Activated B cell treated with CpG ODN at 0.5 μM for 24 hours (primary cell): Measurements from ENCODE around the gene MAST1. TPM values are rescaled to one million over a fixed set of nuclear protein-coding genes. Genes with fewer than 3 reads are reported as not detected.
A peak's percentile ranks its signal among the peaks of the same experiment; 100 is the strongest.
"Not testable (repeated sequence)": the region's sequence is repeated elsewhere in the genome, so short reads cannot be mapped to it uniquely, and the experiment has no call there.

Experiments used
- ATAC-seq: fragments of 200-7000 bp; cut with Tn5 transposase; one replicate; pipeline ENCODE4 v1.10.0; 2021; ENCODE audit warnings: low read depth, mild to moderate bottlenecking, moderate library complexity
- CTCF ChIA-PET: fragments of 350-600 bp; sonication (Branson Sonifier 250); formaldehyde crosslinking; loops from one replicate; lab custom pipeline; 2021; ENCODE audit warnings: antibody characterized with exemption; lab: Charles Lee
- POLR2A ChIA-PET: fragments of 350-600 bp; sonication (Branson Sonifier 250); formaldehyde crosslinking; loops from one replicate; lab custom pipeline; 2021; ENCODE audit warnings: antibody characterized with exemption; lab: Charles Lee
- DNase-seq: peaks from one replicate; pipeline ENCODE4 v3.0.0; 2022
- H3K27ac Mint-ChIP-seq: one replicate; pipeline ENCODE4 v1.8.0; 2020; ENCODE audit warnings: mixed read lengths
- H3K27me3 Mint-ChIP-seq: one replicate; pipeline ENCODE4 v1.8.0; 2021; ENCODE audit warnings: mixed read lengths
- H3K36me3 Mint-ChIP-seq: one replicate; pipeline ENCODE4 v1.8.0; 2021; ENCODE audit warnings: low read depth, mixed read lengths
- H3K4me1 Mint-ChIP-seq: one replicate; pipeline ENCODE4 v1.8.0; 2021; ENCODE audit warnings: mixed read lengths
- H3K4me3 Mint-ChIP-seq: one replicate; pipeline ENCODE4 v1.8.0; 2020; ENCODE audit warnings: mild to moderate bottlenecking, mixed read lengths
- H3K9me3 Mint-ChIP-seq: one replicate; pipeline ENCODE4 v1.8.0; 2020; ENCODE audit warnings: mixed read lengths
- CTCF ChIP-seq: fragments of 200-600 bp; IDR thresholded peaks from one replicate; pipeline ENCODE4 v1.8.0; 2022; ENCODE audit warnings: antibody characterized with exemption, mild to moderate bottlenecking
- intact Hi-C: fragments of 100-400 bp; cut with micrococcal nuclease; formaldehyde crosslinking; loops from one replicate; pipeline ENCODE4 v1.15.1; 2024
- total RNA-seq: library from RNA; stranded (reverse); gene quantifications from 2 replicates; pipeline ENCODE4 v1.2.3, GENCODE V29; 2022

Gene MAST1
- total RNA-seq, 1 donor from 2014 or later = 0.20 TPM

DNA sequence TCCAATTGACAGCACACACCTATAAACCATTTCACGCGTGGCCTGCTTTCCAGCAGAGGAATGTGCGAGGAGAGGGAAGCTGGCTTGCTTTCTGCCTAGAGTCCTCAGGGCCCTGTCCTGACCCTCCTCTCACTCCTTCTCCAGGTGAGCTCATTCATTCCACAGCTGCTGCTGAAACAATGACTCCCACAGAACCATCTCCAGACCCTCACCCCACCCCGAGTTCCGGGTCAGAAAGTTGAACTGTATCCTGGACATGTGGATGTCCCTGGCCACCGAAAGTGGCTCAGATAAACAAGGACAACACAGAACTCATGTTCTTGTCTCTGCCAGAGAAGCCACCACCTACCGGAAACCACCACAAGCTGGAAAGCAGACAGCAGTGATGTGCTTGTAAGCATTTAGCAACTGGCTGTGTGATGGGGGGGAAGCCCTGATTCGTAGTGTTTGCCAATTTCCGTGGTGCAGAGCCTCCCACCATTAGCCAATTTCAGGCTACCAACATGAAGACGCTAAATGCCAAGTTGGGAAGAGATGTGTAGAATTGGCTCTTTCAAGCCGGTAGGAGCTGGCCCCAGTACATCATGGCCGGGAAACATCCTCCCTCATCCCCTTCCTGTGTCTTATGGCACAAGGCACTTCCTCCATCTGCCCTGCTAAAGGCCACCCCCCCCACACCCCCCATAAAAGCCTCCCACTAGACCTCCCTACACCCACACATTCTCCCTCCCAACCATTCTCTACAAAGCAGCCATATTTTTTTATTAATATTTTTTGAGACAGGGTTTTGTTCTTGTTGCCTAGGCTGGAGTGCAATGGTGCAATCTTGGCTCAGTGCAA lies 75.8 kb downstream of the MAST1 start:
- DNase-seq (no peak), ATAC-seq (peak; percentile 53)
- intact Hi-C loops = no loop called here
- H3K4me3 Mint-ChIP-seq = no peak overlapping the region
- no peaks in the 10 kb centered on the region for H3K9me3 Mint-ChIP-seq
- H3K27me3 Mint-ChIP-seq = no peaks in the 10 kb centered on the region
- H3K4me1 Mint-ChIP-seq = peaks cover 16% of the 10 kb centered on the region
- CTCF ChIA-PET = interaction anchor here (0.9 kb wide), 1 partner anchor 24 kb away, joined by 3 read pairs; the partner anchor contains the start of gene GCDH
- TF ChIP-seq CTCF = no peak
- no peak overlapping the region for H3K27ac Mint-ChIP-seq
- H3K36me3 Mint-ChIP-seq = peaks cover under 1% of the 10 kb centered on the region
- POLR2A ChIA-PET = interaction anchor here (0.6 to 2.4 kb wide), 5 partner anchors 19 to 121 kb away, joined by 3 to 8 read pairs (median 3); partner anchors contain the start of genes FARSA and GCDH

- POLR2A ChIA-PET = interaction anchor here (0.7 to 2.4 kb wide), 4 partner anchors 10 to 25 kb away, joined by 3 to 8 read pairs (median 4); partner anchors contain the start of genes FARSA and GCDH
- H3K36me3 Mint-ChIP-seq, DNase-seq, intact Hi-C loops, ATAC-seq, H3K27me3 Mint-ChIP-seq, H3K27ac Mint-ChIP-seq, H3K4me3 Mint-ChIP-seq, H3K9me3 Mint-ChIP-seq: not testable (repeated sequence)
- CTCF ChIA-PET = interaction anchor here (1.7 kb wide), 1 partner anchor 50 kb away, joined by 3 read pairs; no protein-coding TSS in a partner anchor
- peaks cover 23% of the 10 kb centered on the region for H3K4me1 Mint-ChIP-seq
Observed at GRCh38 chr19:12915860-12916259, 77.5 kb downstream of the MAST1 start.

DNA sequence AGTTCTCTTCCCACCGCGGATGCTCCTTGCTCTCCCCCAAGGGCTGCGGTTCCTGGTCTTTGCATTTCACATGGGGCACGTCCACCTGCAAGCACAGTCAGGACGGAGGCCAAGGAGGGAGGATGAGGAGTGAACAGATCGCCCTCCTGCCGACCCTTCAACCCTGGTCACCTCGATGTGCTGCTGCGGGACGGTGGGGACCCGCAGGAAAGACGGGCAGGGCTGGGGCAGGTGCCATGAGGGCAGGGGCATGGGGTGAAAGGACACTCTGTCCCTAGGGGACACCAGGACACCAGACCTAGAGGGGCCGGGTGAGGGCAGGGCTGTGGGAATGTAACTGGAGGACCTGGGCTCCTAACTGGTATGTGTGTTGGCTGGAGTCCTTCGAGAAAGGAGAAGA lies 79.9 kb downstream of the MAST1 start:
- no peak for ATAC-seq
- no peak for TF ChIP-seq CTCF
- H3K4me3 Mint-ChIP-seq = no peak overlapping the region
- H3K4me1 Mint-ChIP-seq = peaks cover 21% of the 10 kb centered on the region
- no peaks in the 10 kb centered on the region for H3K27me3 Mint-ChIP-seq
- CTCF ChIA-PET = no interaction called here
- no peak overlapping the region for H3K27ac Mint-ChIP-seq
- POLR2A ChIA-PET = interaction anchor here (0.7 to 1.2 kb wide), 3 partner anchors 19 to 112 kb away, joined by 4 to 7 read pairs (median 4); partner anchors contain the start of gene RNASEH2A
- DNase-seq = no peak
- H3K9me3 Mint-ChIP-seq = no peaks in the 10 kb centered on the region
- peaks cover 15% of the 10 kb centered on the region for H3K36me3 Mint-ChIP-seq
- intact Hi-C loops = loop anchor here (2.0 kb wide), 1 partner anchor 37 kb away; the partner anchor contains the start of gene DNASE2

GRCh38 chr19:12921047-12921446 lies 82.7 kb downstream of the MAST1 start:
- peaks cover 11% of the 10 kb centered on the region for H3K4me1 Mint-ChIP-seq
- H3K4me3 Mint-ChIP-seq = no peak overlapping the region
- no peak for ATAC-seq
- no peaks in the 10 kb centered on the region for H3K9me3 Mint-ChIP-seq
- H3K27ac Mint-ChIP-seq = no peak overlapping the region
- ChIA-PET POLR2A (interaction anchor here (0.7 to 4.2 kb wide), 4 partner anchors 12 to 156 kb away, joined by 4 to 46 read pairs (median 6); partner anchors contain the start of gene FARSA), CTCF (no interaction called here)
- intact Hi-C loops = no loop called here
- no peak for TF ChIP-seq CTCF
- no peak for DNase-seq
- no peaks in the 10 kb centered on the region for H3K27me3 Mint-ChIP-seq
- peaks cover 35% of the 10 kb centered on the region for H3K36me3 Mint-ChIP-seq

DNA sequence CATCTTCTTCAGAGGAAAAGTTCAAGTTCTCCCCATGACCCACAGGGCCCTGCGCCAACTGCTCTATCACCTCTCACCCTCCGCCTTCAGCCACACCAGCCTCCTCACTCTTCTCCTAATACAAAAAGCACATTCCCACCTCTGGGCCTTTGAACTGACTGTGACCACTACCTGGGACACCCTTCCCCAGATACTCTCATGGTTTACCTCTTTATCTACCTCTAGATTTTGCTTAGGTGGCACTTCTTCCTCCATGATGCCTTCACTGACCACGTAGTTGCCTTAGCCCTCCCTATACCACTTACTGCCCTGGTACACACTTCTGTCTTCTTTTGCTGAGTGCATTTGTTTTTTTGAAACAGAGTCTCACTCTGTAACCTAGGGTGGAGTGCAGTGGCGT lies 84.6 kb downstream of the MAST1 start:
- no peak for DNase-seq
- intact Hi-C loops = no loop called here
- H3K4me1 Mint-ChIP-seq = peaks cover 11% of the 10 kb centered on the region
- POLR2A ChIA-PET = interaction anchor here (4.2 kb wide), 1 partner anchor 10 kb away, joined by 46 read pairs; the partner anchor contains the start of gene FARSA
- CTCF ChIA-PET = no interaction called here
- ATAC-seq = no peak
- no peaks in the 10 kb centered on the region for H3K9me3 Mint-ChIP-seq
- peaks cover 48% of the 10 kb centered on the region for H3K36me3 Mint-ChIP-seq
- H3K27ac Mint-ChIP-seq = no peak overlapping the region
- H3K4me3 Mint-ChIP-seq = no peak overlapping the region
- TF ChIP-seq CTCF = no peak
- no peaks in the 10 kb centered on the region for H3K27me3 Mint-ChIP-seq

Other genes with a start within 250 kb of the MAST1 start
- 15.6 TPM in 2 replicates for gene ZNF490, start 227.7 kb upstream of the MAST1 start, total RNA-seq
- gene ZNF791, start 227.6 kb upstream of the MAST1 start, total RNA-seq = 37.5 and 46.1 TPM in 2 replicates
- gene MAN2B1, start 171.8 kb upstream of the MAST1 start, total RNA-seq = 251 and 291 TPM in 2 replicates
- gene WDR83, start 171.7 kb upstream of the MAST1 start, total RNA-seq = 17.7 and 20.8 TPM in 2 replicates
- gene DHPS, start 156.6 kb upstream of the MAST1 start, total RNA-seq = 141 and 160 TPM in 2 replicates
- gene GNG14, start 150.5 kb upstream of the MAST1 start, total RNA-seq = not detected in 2 replicates
- 4.7 and 5.2 TPM in 2 replicates for gene FBXW9, start 141.9 kb upstream of the MAST1 start, total RNA-seq
- gene TNPO2, start 114.6 kb upstream of the MAST1 start, total RNA-seq = 73.9 and 91.5 TPM in 2 replicates
- 164 and 183 TPM in 2 replicates for gene TRIR, start 103.8 kb upstream of the MAST1 start, total RNA-seq
- gene GET3, start 101.0 kb upstream of the MAST1 start, total RNA-seq = 59.6 and 63.5 TPM in 2 replicates
- not detected in 2 replicates for gene BEST2, start 86.7 kb upstream of the MAST1 start, total RNA-seq
- 13.4 and 21.2 TPM in 2 replicates for gene HOOK2, start 63.0 kb upstream of the MAST1 start, total RNA-seq
- 127 and 132 TPM in 2 replicates for gene JUNB, start 47.0 kb upstream of the MAST1 start, total RNA-seq
- gene PRDX2, start 36.7 kb upstream of the MAST1 start, total RNA-seq = 53.1 and 55.6 TPM in 2 replicates
- gene THSD8, start 36.4 kb upstream of the MAST1 start, total RNA-seq = 2.3 and 5.9 TPM in 2 replicates
- 13.4 and 22.1 TPM in 2 replicates for gene RNASEH2A, start 31.9 kb upstream of the MAST1 start, total RNA-seq
- gene RTBDN, start 3.9 kb upstream of the MAST1 start, total RNA-seq = not detected in 2 replicates
- gene DNASE2, start 42.9 kb downstream of the MAST1 start, total RNA-seq = 26.5 and 27.2 TPM in 2 replicates
- gene KLF1, start 48.7 kb downstream of the MAST1 start, total RNA-seq = 0.12 TPM in 1 of 2 replicates, not detected in the other
- 62.3 and 73.9 TPM in 2 replicates for gene GCDH, start 52.6 kb downstream of the MAST1 start, total RNA-seq
- 0.49 TPM in 1 of 2 replicates, not detected in the other for gene SYCE2, start 80.8 kb downstream of the MAST1 start, total RNA-seq
- gene FARSA, start 95.2 kb downstream of the MAST1 start, total RNA-seq = 76.1 and 76.8 TPM in 2 replicates
- 721 and 802 TPM in 2 replicates for gene CALR, start 100.1 kb downstream of the MAST1 start, total RNA-seq
- 106 and 112 TPM in 2 replicates for gene RAD23A, start 107.3 kb downstream of the MAST1 start, total RNA-seq
- gene GADD45GIP1, start 118.7 kb downstream of the MAST1 start, total RNA-seq = 16.7 and 19.6 TPM in 2 replicates
- gene DAND5, start 131.1 kb downstream of the MAST1 start, total RNA-seq = not detected in 2 replicates
- gene NFIX, start 157.0 kb downstream of the MAST1 start, total RNA-seq = 2.6 and 2.7 TPM in 2 replicates